OCI-LY7 (cell line): ENCODE results near the gene BBS9. TPM values are rescaled to one million over a fixed set of nuclear protein-coding genes. Genes with fewer than 3 reads are reported as not detected.

ENCODE experiments used
- BruUV-seq: library from RNA; stranded (reverse); fragments of 400-500 nt; replicated peaks from 2 replicates; lab custom pipeline; 2021; lab: Mats Ljungman, UMichigan
- CTCF ChIA-PET: fragments of 300-600 bp; sonication (Branson Sonifier 250); formaldehyde crosslinking; loops from one replicate; lab custom pipeline; 2022; ENCODE audit warnings: antibody characterized with exemption; ENCODE audit not compliant: unreplicated experiment; lab: Charles Lee
- POLR2A ChIA-PET: fragments of 300-600 bp; sonication (Branson Sonifier 250); formaldehyde crosslinking; loops from one replicate; lab custom pipeline; 2022; ENCODE audit warnings: antibody characterized with exemption; lab: Charles Lee
- DNase-seq: peaks from one replicate; pipeline ENCODE4 v3.0.0-alpha.2; 2015; ENCODE audit warnings: low spot score
- H2AFZ ChIP-seq: fragments of 200-600 bp; sonication (generic), shearing (Covaris generic); 2 replicates; pipeline ENCODE4 v1.6.1; 2014; ENCODE audit warnings: mild to moderate bottlenecking, antibody characterized with exemption, low read length, moderate library complexity
- H3K27ac ChIP-seq: fragments of 200-600 bp; sonication (generic); 2 replicates; pipeline ENCODE4 v1.5.1; 2014; ENCODE audit warnings: mixed run types, low read depth, mild to moderate bottlenecking, moderate library complexity, low read length, inconsistent platforms; ENCODE audit not compliant: poor library complexity, severe bottlenecking
- H3K36me3 ChIP-seq: fragments of 200-600 bp; sonication (generic); 2 replicates; pipeline ENCODE4 v1.6.1; 2014; ENCODE audit warnings: mild to moderate bottlenecking, antibody characterized with exemption, low read length, moderate library complexity, mixed read lengths; ENCODE audit not compliant: insufficient read depth
- H3K4me1 ChIP-seq: fragments of 200-600 bp; sonication (generic); 2 replicates; pipeline ENCODE4 v1.5.1; 2014; ENCODE audit warnings: mild to moderate bottlenecking, low read length; ENCODE audit not compliant: insufficient read depth, poor library complexity, severe bottlenecking
- H3K4me2 ChIP-seq: fragments of 200-600 bp; sonication (generic); 2 replicates; pipeline ENCODE4 v1.6.1; 2014; ENCODE audit warnings: mild to moderate bottlenecking, low read length
- H3K4me3 ChIP-seq: fragments of 200-600 bp; sonication (generic); 2 replicates; pipeline ENCODE4 v1.5.1; 2014; ENCODE audit warnings: mild to moderate bottlenecking, low read depth, low read length; ENCODE audit not compliant: poor library complexity, severe bottlenecking
- H3K79me2 ChIP-seq: fragments of 200-600 bp; sonication (generic); 2 replicates; pipeline ENCODE4 v1.6.1; 2016; ENCODE audit warnings: low read depth, mild to moderate bottlenecking, low read length, moderate library complexity, mixed read lengths; ENCODE audit not compliant: insufficient read depth
- H3K9me2 ChIP-seq: fragments of 200-600 bp; sonication (generic); 2 replicates; pipeline ENCODE4 v1.6.1; 2016; ENCODE audit warnings: mild to moderate bottlenecking, low read length, mixed read lengths; ENCODE audit not compliant: insufficient read depth
- H3K9me3 ChIP-seq: fragments of 200-600 bp; sonication (generic); 2 replicates; pipeline ENCODE4 v1.6.1; 2014; ENCODE audit warnings: mild to moderate bottlenecking, mixed run types, low read length, mixed read lengths
- H4K20me1 ChIP-seq: fragments of 200-600 bp; sonication (generic); 2 replicates; pipeline ENCODE4 v1.6.1; 2014; ENCODE audit warnings: mild to moderate bottlenecking, antibody characterized with exemption, low read length, moderate library complexity, mixed read lengths; ENCODE audit not compliant: insufficient read depth
- EZH2phosphoT487 ChIP-seq: fragments of 200-600 bp; sonication (generic); IDR thresholded peaks from 2 replicates; pipeline ENCODE4 v1.6.1; 2018; ENCODE audit warnings: low read depth, borderline replicate concordance, mild to moderate bottlenecking, mixed run types, antibody characterized with exemption, low read length, moderate library complexity, mixed read lengths
- intact Hi-C: fragments of 100-400 bp; cut with micrococcal nuclease; formaldehyde crosslinking; loops from one replicate; pipeline ENCODE4 v1.10.0; 2022; ENCODE audit not compliant: unreplicated experiment
- total RNA-seq, 2 experiments: library from RNA; depleted of rRNA in 1 of 2; stranded (reverse); fragments of >200 nt in 1 of 2; shearing (Covaris generic) in 1 of 2; gene quantifications; 2 replicates each; pipeline ENCODE4 v1.2.3, GENCODE V29; 2014 to 2022
- TF ChIP-seq, protein P1 (sequence below): fragments of 200-600 bp; sonication (generic); conservative IDR thresholded peaks from 2 replicates; pipeline ENCODE4 v1.5.1; 2014; ENCODE audit warnings: mild to moderate bottlenecking, antibody characterized with exemption, low read length, moderate library complexity, mixed read lengths

The BBS9 gene
- total RNA-seq, 2 experiments from 2014 or later, result 6.8 to 14.8 TPM

DNA sequence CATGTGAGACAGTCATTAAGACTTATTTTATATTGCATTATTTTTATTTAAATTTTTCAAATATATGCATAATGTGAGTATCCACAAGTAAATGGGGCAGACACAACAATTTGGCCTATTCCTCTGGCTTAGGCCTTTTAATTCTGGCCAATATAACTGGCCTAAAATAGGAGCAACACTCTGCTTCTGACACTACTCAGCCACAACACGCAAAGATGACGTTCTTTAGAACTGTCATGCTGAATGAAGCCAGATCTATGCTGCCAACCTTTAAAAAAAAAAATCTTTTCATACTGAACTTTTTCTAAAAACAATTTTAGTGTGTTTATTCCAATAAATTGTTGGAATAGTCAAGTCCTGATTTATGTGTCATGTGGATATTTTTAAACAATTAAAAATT is 421.0 kb downstream of the BBS9 start:
- Histone ChIP-seq H3K36me3 (no peaks in the 10 kb centered on the region), H2AFZ (no peak overlapping the region), H3K4me3 (no peak overlapping the region), H3K9me3 (no peaks in the 10 kb centered on the region), H3K9me2 (no peaks in the 10 kb centered on the region), H4K20me1 (no peaks in the 10 kb centered on the region), H3K27ac (no peak overlapping the region), H3K4me2 (no peak overlapping the region), H3K79me2 (no peaks in the 10 kb centered on the region), H3K4me1 (no peaks in the 10 kb centered on the region)
- intact Hi-C loops, result no loop called here
- BruUV-seq, result no TSS peak
- no peak for DNase-seq
- ChIA-PET POLR2A (no interaction called here), CTCF (no interaction called here)
- TF ChIP-seq, protein P1, sequence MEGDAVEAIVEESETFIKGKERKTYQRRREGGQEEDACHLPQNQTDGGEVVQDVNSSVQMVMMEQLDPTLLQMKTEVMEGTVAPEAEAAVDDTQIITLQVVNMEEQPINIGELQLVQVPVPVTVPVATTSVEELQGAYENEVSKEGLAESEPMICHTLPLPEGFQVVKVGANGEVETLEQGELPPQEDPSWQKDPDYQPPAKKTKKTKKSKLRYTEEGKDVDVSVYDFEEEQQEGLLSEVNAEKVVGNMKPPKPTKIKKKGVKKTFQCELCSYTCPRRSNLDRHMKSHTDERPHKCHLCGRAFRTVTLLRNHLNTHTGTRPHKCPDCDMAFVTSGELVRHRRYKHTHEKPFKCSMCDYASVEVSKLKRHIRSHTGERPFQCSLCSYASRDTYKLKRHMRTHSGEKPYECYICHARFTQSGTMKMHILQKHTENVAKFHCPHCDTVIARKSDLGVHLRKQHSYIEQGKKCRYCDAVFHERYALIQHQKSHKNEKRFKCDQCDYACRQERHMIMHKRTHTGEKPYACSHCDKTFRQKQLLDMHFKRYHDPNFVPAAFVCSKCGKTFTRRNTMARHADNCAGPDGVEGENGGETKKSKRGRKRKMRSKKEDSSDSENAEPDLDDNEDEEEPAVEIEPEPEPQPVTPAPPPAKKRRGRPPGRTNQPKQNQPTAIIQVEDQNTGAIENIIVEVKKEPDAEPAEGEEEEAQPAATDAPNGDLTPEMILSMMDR, result no peak
- no peak for TF ChIP-seq EZH2phosphoT487

DNA sequence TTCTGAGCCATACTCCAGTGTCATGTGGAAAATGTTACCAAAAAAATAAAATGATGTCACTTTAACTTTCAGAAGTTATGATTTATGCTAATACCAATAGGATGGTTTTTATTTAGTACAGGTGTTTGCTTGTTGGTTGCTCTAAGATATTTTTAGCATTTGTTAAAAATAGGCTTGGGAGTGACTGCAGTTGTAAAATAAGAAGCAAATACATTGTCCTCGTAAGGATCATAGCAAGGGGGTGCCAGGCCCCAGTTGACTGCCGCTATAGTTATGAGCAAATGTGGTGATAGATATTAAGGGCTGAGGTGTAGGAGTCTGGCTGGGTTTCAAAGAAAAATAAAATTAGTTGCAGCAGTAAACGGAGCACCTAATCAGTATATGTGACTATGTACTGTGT is 421.6 kb downstream of the BBS9 start:
- CTCF ChIA-PET, result no interaction called here
- Histone ChIP-seq H3K27ac (no peak overlapping the region), H3K4me1 (no peaks in the 10 kb centered on the region), H3K4me2 (no peak overlapping the region), H3K79me2 (no peaks in the 10 kb centered on the region), H2AFZ (no peak overlapping the region), H3K36me3 (no peaks in the 10 kb centered on the region), H3K4me3 (no peak overlapping the region), H3K9me2 (no peaks in the 10 kb centered on the region), H4K20me1 (no peaks in the 10 kb centered on the region), H3K9me3 (no peaks in the 10 kb centered on the region)
- BruUV-seq, result no TSS peak
- POLR2A ChIA-PET, result no interaction called here
- DNase-seq, result no peak
- TF ChIP-seq, protein P1, result no peak
- TF ChIP-seq EZH2phosphoT487, result no peak
- intact Hi-C loops, result no loop called here

DNA sequence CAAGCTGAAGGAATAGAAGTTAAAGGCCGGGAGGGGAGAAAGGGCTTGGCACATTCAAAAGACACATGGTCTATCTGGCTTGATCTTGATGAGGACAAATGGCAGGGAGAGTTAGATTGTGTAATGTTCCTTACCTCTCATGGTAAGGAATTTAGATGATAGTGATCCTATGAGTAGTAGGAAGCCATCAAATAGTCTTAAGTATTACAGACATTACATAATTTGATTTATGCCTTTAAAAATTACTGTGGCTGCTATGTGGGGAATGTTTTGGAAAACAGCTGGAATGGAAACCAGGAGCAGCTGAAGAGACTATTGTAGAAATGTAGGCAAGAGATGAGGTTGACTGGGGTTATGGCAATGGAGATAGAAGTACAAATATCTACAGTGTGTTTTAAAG is 424.7 kb downstream of the BBS9 start:
- Histone ChIP-seq H2AFZ (no peak overlapping the region), H3K27ac (no peak overlapping the region), H3K79me2 (no peaks in the 10 kb centered on the region), H3K36me3 (no peaks in the 10 kb centered on the region), H4K20me1 (no peaks in the 10 kb centered on the region), H3K4me3 (no peak overlapping the region), H3K9me3 (no peaks in the 10 kb centered on the region), H3K4me2 (no peak overlapping the region), H3K4me1 (no peaks in the 10 kb centered on the region), H3K9me2 (no peaks in the 10 kb centered on the region)
- TF ChIP-seq EZH2phosphoT487, result no peak
- TF ChIP-seq, protein P1, result no peak
- intact Hi-C loops, result no loop called here
- CTCF ChIA-PET, result no interaction called here
- POLR2A ChIA-PET, result no interaction called here
- no peak for DNase-seq
- no TSS peak for BruUV-seq
